GM12864 (cell line): Measurements from ENCODE around the gene LRBA.

ENCODE experiments used
- DNase-seq: peaks from one replicate; pipeline ENCODE4 v3.0.0-alpha.2; 2011; ENCODE audit warnings: low read depth
- H3K4me3 ChIP-seq: 2 replicates; pipeline ENCODE4 v1.5.1; 2011; ENCODE audit warnings: mild to moderate bottlenecking, low read depth, low read length, control low read depth
- CTCF ChIP-seq: IDR thresholded peaks from 2 replicates; pipeline ENCODE4 v1.5.1; 2011; ENCODE audit warnings: low read depth, mild to moderate bottlenecking, moderate library complexity, low read length, control low read depth, inconsistent platforms; ENCODE audit errors: missing control alignments

Gene LRBA

GRCh38 chr4:150242820-150243458 is 772.1 kb downstream of the LRBA start:
- no peak overlapping the region for H3K4me3 ChIP-seq
- peak; percentile 93 for TF ChIP-seq CTCF
- no peak for DNase-seq

DNA sequence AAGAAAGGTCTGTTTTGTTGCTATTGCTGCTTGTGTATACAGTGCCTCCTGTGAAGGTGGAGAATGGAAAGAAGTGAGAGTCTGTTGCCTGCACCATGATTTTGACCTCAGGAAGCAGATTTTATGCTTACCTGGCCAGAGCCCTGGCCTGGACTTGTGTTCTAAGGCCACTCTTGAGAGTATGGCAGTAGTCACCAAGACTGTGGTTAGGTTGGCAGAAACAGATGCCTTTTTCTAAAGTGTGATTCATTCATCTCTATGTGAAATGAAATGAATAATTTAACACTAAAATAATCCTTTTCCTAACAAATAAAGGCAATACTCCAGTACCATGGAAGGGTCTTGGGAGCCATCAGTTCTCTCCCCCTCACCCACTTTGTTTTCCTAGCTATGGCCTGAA is 775.1 kb downstream of the LRBA start:
- H3K4me3 ChIP-seq = no peak overlapping the region
- no peak for DNase-seq
- no peak for TF ChIP-seq CTCF

- no peak for DNase-seq
- TF ChIP-seq CTCF = no peak
- no peak overlapping the region for H3K4me3 ChIP-seq
These were observed 776.5 kb downstream of the LRBA start for GRCh38 chr4:150238591-150238990.

DNA sequence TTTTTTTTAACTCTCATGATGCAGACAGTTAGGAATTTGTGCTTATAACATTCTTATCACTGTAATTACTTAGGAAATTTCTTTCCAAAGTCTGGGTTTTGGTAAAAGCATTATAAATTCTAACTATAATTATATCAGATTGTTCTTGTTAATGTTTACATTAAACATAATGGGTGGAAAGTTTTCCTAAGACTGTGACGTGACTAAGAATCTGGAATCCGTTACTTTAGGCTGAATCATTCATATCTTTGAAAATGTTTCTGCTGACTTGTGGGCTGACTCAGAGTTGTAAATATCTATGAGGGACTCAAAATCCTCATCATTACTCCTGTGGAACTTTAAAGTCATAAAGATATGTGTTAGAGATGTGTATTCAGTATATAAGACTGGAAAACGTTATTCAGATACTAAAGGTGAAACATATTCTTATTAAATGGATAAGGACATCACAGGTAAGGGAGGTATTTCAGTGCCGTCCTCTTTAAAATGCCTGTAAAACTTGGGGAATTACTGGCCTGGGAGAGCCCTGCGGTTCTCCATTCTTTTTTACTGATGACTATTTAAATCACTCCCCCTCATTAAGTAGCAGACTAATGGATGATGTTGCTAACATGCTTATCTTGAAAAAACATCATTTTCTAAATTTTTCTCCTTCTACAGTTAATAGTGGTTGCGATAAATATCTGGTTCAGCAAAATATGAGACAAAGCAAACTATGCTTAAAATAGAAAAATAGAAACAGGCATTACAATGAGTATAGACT is 777.8 kb downstream of the LRBA start:
- H3K4me3 ChIP-seq = no peak overlapping the region
- no peak for DNase-seq

DNA sequence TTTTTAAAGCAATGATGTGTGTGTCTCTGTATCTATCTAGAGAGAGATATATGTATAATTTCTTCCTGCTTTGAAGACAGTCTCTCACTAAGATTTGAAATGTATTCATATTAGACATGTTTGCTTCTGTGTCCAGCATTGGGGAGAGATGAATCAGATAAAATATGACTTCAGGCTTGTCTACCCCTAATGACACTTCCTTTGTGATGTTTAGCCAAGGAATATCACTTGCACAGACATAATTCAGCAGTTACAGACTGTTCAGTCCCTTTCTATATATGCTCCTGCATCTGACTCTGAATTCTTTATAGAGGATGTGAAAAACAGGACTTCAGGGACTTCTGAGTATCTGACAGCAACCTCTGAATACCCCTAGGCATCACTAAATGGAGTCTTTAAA is 778.5 kb downstream of the LRBA start:
- no peak for DNase-seq
- H3K4me3 ChIP-seq = no peak overlapping the region
- TF ChIP-seq CTCF = no peak

More for the DNA sequence above, 777.8 kb downstream of the LRBA start:
- no peak for TF ChIP-seq CTCF

DNA sequence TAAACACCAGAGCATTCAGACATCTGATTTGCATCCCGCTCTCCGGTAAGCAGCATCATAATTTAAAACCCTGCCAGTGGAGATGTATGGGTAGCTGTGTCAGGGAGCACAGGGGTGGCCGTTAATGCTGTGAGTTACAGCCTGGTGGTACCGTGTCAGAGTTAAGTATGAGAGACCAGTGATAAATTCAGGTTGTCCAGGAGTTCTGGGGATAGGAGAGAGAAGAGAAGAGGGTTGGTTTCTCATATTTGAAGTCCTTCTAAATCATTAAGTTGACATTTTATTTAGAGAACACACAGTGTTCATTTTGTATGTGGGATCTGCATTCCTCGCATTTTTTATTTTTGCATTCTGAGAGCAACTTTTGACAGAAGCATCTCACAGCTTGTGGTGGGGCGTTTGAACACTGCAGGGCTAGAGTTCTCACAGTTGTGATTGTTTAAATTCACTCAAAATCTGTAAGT is 779.2 kb downstream of the LRBA start:
- no peak overlapping the region for H3K4me3 ChIP-seq
- no peak for TF ChIP-seq CTCF

More for the DNA sequence above, 779.2 kb downstream of the LRBA start:
- DNase-seq = no peak
